NCI-H460 (cell line): ENCODE data around the gene NXT1. TPM values are rescaled to one million over a fixed set of nuclear protein-coding genes. Genes with fewer than 3 reads are reported as not detected.
A peak's percentile ranks its signal among the peaks of the same experiment; 100 is the strongest.

Source experiments
- DNase-seq: peaks from one replicate; pipeline ENCODE4 v3.0.0-alpha.2; 2016; ENCODE audit warnings: low read depth; ENCODE audit errors: extremely low read depth
- total RNA-seq: library from RNA; depleted of rRNA; stranded (reverse); fragments of >200 nt; shearing (Covaris generic); gene quantifications from 2 replicates; pipeline ENCODE4 v1.2.3, GENCODE V29; 2014

NXT1 gene
- total RNA-seq, 1 experiment from 2014 or later: 54.8 TPM

- no peak for DNase-seq
Measured at GRCh38 chr20:23358923-23359593, 8.5 kb downstream of the NXT1 start.

DNA sequence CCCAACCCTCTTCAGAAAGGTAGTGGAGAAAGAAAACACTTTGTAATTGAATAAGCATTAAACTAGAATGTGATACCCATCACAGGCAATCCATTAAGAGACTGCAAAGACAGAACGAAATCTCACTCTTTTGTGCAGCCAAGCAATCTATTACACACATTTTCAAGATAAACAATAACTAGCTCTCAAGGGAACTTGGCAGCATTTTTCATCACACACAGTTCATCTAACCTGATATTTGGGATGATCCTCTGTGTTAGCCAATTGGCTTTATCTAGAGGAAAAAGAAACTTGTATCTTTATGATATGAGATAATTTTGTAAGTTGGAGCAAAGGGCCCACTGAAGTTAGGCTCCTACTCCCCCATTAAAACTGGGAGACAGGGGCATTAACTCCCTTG lies 9.9 kb downstream of the NXT1 start:
- no peak for DNase-seq

GRCh38 chr20:23361119-23361475 lies 10.5 kb downstream of the NXT1 start:
- peak; percentile 32 for DNase-seq

DNA sequence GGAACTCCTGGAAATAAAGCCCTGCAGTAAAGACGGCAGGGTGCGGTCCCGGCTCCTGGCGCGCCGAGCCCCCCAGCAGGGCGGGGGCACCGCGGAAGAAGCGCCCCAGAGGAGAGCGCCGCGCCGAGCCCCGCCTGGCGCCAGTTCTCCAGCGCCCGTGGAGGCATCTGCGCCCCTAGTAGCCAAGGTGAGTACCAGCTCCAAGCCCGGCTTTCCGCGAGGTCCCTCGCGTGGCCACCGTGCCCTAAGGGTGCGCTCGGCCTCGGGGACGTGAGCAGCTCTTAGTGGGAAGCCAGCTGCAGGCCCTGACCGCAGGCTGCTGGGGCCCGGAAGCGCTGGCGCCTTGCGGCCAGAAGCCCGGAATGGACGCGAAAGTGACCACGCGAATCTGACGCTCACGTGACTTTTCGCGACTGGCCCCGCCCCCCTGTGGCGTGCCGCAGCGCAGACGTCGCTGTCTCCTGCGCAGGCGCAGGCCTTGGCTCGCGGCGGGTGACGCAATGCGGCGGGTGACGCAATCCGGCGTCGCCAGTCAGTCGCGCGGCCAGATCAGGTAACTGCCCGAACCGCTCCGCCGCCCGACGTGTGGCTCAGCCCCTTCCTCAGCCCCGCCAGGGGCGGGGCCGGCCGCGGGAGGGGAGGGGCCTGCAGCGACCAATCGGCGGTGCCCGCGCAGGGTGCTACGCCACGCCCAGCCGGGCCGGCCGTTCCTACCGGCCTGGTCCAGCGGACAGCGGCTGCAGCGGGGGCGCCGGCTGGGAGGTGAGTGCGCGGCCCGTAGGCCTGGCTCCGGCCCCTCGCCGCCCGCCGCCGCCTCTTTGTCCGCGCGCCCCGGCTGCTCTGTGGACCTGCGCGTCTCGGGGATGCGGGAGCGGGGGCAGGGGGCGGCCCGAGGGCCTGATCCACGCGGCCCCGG lies 11.1 kb downstream of the NXT1 start, which contains the start of gene GZF1:
TSS of gene GZF1 (plus strand) at position 707 of the 916 bp plus-strand sequence. CDS start 2,202 bp downstream, outside the sequence.
- peak; percentile 96 for DNase-seq

- DNase-seq: no peak
Measured at GRCh38 chr20:23362392-23363256, 12.0 kb downstream of the NXT1 start.

- no peak for DNase-seq
Measured at GRCh38 chr20:23363257-23363649, 12.7 kb downstream of the NXT1 start.

DNA sequence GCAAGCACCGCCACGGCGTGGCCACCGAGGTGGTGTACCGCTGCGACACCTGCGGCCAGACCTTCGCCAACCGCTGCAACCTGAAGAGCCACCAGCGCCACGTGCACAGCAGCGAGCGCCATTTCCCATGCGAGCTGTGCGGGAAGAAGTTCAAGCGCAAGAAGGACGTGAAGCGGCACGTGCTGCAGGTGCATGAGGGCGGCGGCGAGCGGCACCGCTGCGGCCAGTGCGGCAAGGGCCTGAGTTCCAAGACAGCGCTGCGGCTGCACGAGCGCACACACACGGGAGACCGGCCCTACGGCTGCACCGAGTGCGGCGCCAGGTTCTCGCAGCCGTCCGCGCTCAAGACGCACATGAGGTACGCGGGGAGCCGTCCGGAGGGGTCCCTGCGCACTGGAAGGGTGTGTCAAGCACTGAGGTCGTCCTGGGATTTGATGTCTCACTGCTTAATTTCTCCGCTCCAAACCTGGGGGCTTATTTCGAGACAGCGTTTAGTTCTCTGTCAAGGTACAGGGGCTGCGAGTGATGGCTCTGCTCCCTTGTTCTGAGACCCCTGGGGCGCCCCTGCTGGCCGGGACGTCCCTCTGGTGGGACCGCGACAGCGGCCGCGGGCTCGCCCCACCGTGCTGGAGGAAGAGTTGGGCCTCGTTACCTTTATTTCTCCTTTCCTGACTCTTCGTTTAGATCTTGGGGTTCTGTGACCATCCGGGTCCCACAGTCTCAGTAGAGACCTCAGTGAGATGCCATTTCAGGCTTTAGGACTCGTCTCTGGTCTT lies 15.0 kb downstream of the NXT1 start:
- no peak for DNase-seq

GRCh38 chr20:23366384-23366783 lies 15.8 kb downstream of the NXT1 start:
- DNase-seq: no peak

GRCh38 chr20:23367770-23368169 lies 17.2 kb downstream of the NXT1 start:
- DNase-seq: no peak

- no peak for DNase-seq
Measured at GRCh38 chr20:23368316-23369071, 17.9 kb downstream of the NXT1 start.

DNA sequence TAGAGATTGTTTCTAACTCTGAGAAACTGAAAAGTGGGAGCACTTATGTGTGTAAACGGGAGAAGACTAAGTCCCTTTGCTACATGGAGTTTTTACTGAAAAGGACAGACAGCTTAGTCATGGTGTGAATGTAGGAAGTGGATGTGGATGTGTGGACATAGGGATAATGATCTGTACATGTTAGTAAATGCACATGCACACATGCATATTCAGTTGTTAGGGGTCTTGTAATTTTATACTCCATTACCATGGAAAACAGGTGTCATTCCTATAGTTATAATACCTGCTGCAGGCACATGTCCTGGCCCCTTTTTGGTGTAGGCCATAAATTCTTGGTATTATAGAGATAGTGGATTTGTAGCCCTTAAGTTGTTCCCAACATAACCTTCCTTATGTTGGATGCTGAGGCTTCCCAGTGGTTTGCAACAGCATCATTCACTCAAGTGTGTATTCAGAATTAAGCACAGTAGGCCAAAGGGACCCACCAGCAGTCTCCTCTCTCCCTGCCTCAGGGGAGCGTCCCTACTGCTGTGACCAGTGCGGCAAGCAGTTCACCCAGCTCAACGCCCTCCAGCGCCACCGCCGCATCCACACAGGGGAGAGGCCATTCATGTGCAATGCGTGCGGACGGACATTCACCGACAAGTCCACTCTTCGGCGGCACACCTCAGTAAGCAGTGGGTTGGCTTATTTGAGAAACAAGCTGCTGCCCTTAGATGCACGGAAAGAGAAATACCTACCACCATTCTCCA lies 18.7 kb downstream of the NXT1 start:
- DNase-seq: no peak

- DNase-seq: no peak
Measured at GRCh38 chr20:23370274-23370673, 19.7 kb downstream of the NXT1 start.

- no peak for DNase-seq
Measured at GRCh38 chr20:23370873-23371272, 20.3 kb downstream of the NXT1 start.

GRCh38 chr20:23371496-23371895 lies 20.9 kb downstream of the NXT1 start:
- DNase-seq: no peak

- DNase-seq: no peak
Measured at GRCh38 chr20:23374441-23374840, 23.9 kb downstream of the NXT1 start.

DNA sequence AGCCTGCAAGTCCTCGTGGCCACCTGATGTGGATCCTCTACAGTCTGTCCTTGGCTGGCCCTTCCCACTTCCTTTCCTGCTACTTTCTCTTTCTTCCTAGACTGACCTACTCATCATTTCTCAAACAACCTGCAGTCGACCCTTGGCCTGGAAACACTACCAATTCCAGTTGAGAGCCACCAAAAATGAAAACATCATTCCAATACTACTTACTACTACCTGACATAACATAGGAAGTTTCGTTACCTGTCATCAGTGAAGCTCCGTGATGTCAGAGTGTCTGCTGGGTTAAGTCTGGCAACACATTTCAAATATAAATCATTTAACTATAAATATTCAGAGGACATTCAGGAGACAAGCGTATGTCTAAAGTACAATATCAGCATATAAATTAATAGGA lies 25.2 kb downstream of the NXT1 start:
- DNase-seq: no peak

- no peak for DNase-seq
Measured at GRCh38 chr20:23379772-23380171, 29.2 kb downstream of the NXT1 start.

DNA sequence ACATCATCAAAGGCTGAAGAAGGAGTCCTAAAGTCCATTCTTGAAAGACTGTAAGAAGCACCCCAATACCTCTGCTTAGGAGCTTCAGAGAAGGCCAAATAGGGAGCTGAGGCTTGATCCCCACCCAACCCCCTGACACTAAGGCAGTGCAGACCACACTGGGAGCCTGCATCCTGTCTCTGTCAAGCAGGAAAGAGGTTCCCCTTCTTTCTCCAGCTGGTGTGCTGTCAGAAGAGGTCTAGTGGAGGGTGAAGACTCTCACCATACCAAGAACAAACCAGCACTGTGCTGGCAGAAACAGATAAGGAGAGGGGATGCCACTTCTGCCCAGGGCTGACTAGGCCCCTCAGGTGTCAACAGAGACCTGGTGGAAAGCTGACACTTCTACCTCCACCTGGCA lies 31.3 kb downstream of the NXT1 start:
- no peak for DNase-seq
